HG03025 (cell line): ENCODE results near the gene HYAL3.
"Not testable (repeated sequence)": the region's sequence is repeated elsewhere in the genome, so short reads cannot be mapped to it uniquely, and the experiment has no call there.

Source experiments
- ATAC-seq: cut with Tn5 transposase; IDR thresholded peaks from one replicate; pipeline ENCODE4 v1.9.1; 2021; ENCODE audit warnings: mild to moderate bottlenecking, moderate library complexity; ENCODE audit not compliant: unreplicated experiment, low FRiP score

HYAL3 gene

GRCh38 chr3:50316657-50317242 is 17.5 kb upstream of the HYAL3 start:
- no peak for ATAC-seq

GRCh38 chr3:50314816-50315215 is 15.6 kb upstream of the HYAL3 start:
- no peak for ATAC-seq

GRCh38 chr3:50314342-50314741 is 15.1 kb upstream of the HYAL3 start:
- no peak for ATAC-seq

GRCh38 chr3:50312041-50312440 is 12.8 kb upstream of the HYAL3 start:
- not testable (repeated sequence) for ATAC-seq

- no peak for ATAC-seq
Observed at GRCh38 chr3:50304601-50305000, 5.4 kb upstream of the HYAL3 start.

- no peak for ATAC-seq
Observed at GRCh38 chr3:50303013-50303815, 4.0 kb upstream of the HYAL3 start, which contains the start of gene HYAL1. HYAL1 (minus strand) TSS chr3:50303574; CDS start chr3:50302956, 618 bp downstream.

- ATAC-seq: no peak
Observed at GRCh38 chr3:50302095-50303012, 3.1 kb upstream of the HYAL3 start.

GRCh38 chr3:50300681-50301254 is 1.6 kb upstream of the HYAL3 start:
- ATAC-seq: no peak

- ATAC-seq: no peak
Observed at GRCh38 chr3:50299929-50300680, 900 bp upstream of the HYAL3 start.

- no peak for ATAC-seq
Observed at GRCh38 chr3:50299638-50299928, 378 bp upstream of the HYAL3 start.

- no peak for ATAC-seq
Observed at GRCh38 chr3:50297896-50298725, 1.1 kb downstream of the HYAL3 start.

GRCh38 chr3:50297384-50297775 is 1.8 kb downstream of the HYAL3 start:
- ATAC-seq: no peak

GRCh38 chr3:50296721-50297383 is 2.4 kb downstream of the HYAL3 start:
- no peak for ATAC-seq

- ATAC-seq: no peak
Observed at GRCh38 chr3:50295553-50296431, 3.4 kb downstream of the HYAL3 start.

- ATAC-seq: no peak
Observed at GRCh38 chr3:50294492-50295403, 4.5 kb downstream of the HYAL3 start.

GRCh38 chr3:50294089-50294488 is 5.1 kb downstream of the HYAL3 start:
- ATAC-seq: no peak
